ENCODE results near the gene ZNF584.

Gene ZNF584

GRCh38 chr19:58395979-58396627, 12.3 kb upstream of the ZNF584 start:
- H3K4me3 ChIP-seq (replicated peaks; ENCODE audit: insufficient read depth, low read length), result no peak overlapping the region
- no peaks in the 10 kb centered on the region for H3K27me3 ChIP-seq (ENCODE audit: insufficient read depth, poor library complexity, severe bottlenecking)
- TF ChIP-seq GABPA (IDR thresholded peaks at IDR 0.05; ENCODE audit: low read depth) (no peak), POLR2AphosphoS5 (IDR thresholded peaks at IDR 0.05; ENCODE audit: low read depth) (no peak), CTCF (IDR thresholded peaks at IDR 0.05; ENCODE audit: insufficient read depth, low read length) (no peak), SPI1 (IDR thresholded peaks at IDR 0.05; ENCODE audit: borderline replicate concordance, low read depth) (no peak), REST (IDR thresholded peaks at IDR 0.05; ENCODE audit: insufficient replicate concordance, low read depth) (no peak)
- DNase-seq (ENCODE audit: low read depth in 1 of 2, low spot score in 1 of 2), result no peak
- H3K27ac ChIP-seq (replicated peaks), result no peak overlapping the region

- Histone ChIP-seq H3K27me3 (ENCODE audit: insufficient read depth, poor library complexity, severe bottlenecking) (no peaks in the 10 kb centered on the region), H3K27ac (replicated peaks) (no peak overlapping the region), H3K4me3 (replicated peaks; ENCODE audit: insufficient read depth, low read length) (no peak overlapping the region)
- DNase-seq (ENCODE audit: low read depth in 1 of 2, low spot score in 1 of 2), result no peak
- TF ChIP-seq GABPA (IDR thresholded peaks at IDR 0.05; ENCODE audit: low read depth), result no peak
Observed at GRCh38 chr19:58396691-58397532, 11.5 kb upstream of the ZNF584 start.

- no peak for TF ChIP-seq GABPA (IDR thresholded peaks at IDR 0.05; ENCODE audit: low read depth)
- TF ChIP-seq REST (IDR thresholded peaks at IDR 0.05; ENCODE audit: insufficient replicate concordance, low read depth), result no peak
- no peak for TF ChIP-seq SPI1 (IDR thresholded peaks at IDR 0.05; ENCODE audit: borderline replicate concordance, low read depth)
- TF ChIP-seq POLR2AphosphoS5 (IDR thresholded peaks at IDR 0.05; ENCODE audit: low read depth), result no peak
- TF ChIP-seq CTCF (IDR thresholded peaks at IDR 0.05; ENCODE audit: insufficient read depth, low read length), result no peak
- no peak for DNase-seq (ENCODE audit: low read depth in 1 of 2, low spot score in 1 of 2)
- Histone ChIP-seq H3K27ac (replicated peaks) (no peak overlapping the region), H3K4me3 (replicated peaks; ENCODE audit: insufficient read depth, low read length) (no peak overlapping the region), H3K27me3 (ENCODE audit: insufficient read depth, poor library complexity, severe bottlenecking) (no peaks in the 10 kb centered on the region)
Observed at GRCh38 chr19:58397533-58398037, 10.9 kb upstream of the ZNF584 start.

GRCh38 chr19:58398087-58398486, 10.4 kb upstream of the ZNF584 start:
- TF ChIP-seq REST (IDR thresholded peaks at IDR 0.05; ENCODE audit: insufficient replicate concordance, low read depth) (no peak), SPI1 (IDR thresholded peaks at IDR 0.05; ENCODE audit: borderline replicate concordance, low read depth) (no peak), CTCF (IDR thresholded peaks at IDR 0.05; ENCODE audit: insufficient read depth, low read length) (no peak), GABPA (IDR thresholded peaks at IDR 0.05; ENCODE audit: low read depth) (no peak), POLR2AphosphoS5 (IDR thresholded peaks at IDR 0.05; ENCODE audit: low read depth) (no peak)
- Histone ChIP-seq H3K4me3 (replicated peaks; ENCODE audit: insufficient read depth, low read length) (no peak overlapping the region), H3K27me3 (ENCODE audit: insufficient read depth, poor library complexity, severe bottlenecking) (no peaks in the 10 kb centered on the region), H3K27ac (replicated peaks) (no peak overlapping the region)
- no peak for DNase-seq (ENCODE audit: low read depth in 1 of 2, low spot score in 1 of 2)
